GM12878 (cell line): ENCODE data around the gene TJAP1. TPM values are rescaled to one million over a fixed set of nuclear protein-coding genes. Genes with fewer than 3 reads are reported as not detected.

Source experiments
- BHLHE40 ChIP-seq, 2 experiments: fragments of 450-650 bp in 1 of 2; IDR thresholded peaks; 2 replicates each; pipeline ENCODE4 v1.6.1; 2011 to 2017; ENCODE audit warnings: low read depth in 2 of 2, borderline replicate concordance in 1 of 2, improper control_type of control experiment in 1 of 2, low read length in 1 of 2, mild to moderate bottlenecking in 1 of 2
- CREB1 ChIP-seq: IDR thresholded peaks from 2 replicates; pipeline ENCODE4 v1.6.1; 2012; ENCODE audit warnings: low read depth, mild to moderate bottlenecking, inconsistent platforms
- NFYB ChIP-seq: IDR thresholded peaks from 2 replicates; pipeline ENCODE4 v1.6.1; 2011; ENCODE audit warnings: low read depth, mild to moderate bottlenecking, low read length, improper control_type of control experiment, moderate library complexity; ENCODE audit not compliant: insufficient read depth
- PML ChIP-seq: IDR thresholded peaks from 2 replicates; pipeline ENCODE4 v1.6.1; 2012; ENCODE audit warnings: low read length, inconsistent platforms
- POLR2A ChIP-seq: IDR thresholded peaks from 2 replicates; pipeline ENCODE4 v1.6.1; 2011; ENCODE audit warnings: low read depth, mild to moderate bottlenecking, low read length
- RELA ChIP-seq: fragments of 450-650 bp; IDR thresholded peaks from 2 replicates; pipeline ENCODE4 v1.8.0; 2014; ENCODE audit warnings: borderline replicate concordance; ENCODE audit not compliant: partially characterized antibody
- RELB ChIP-seq: fragments of 450-650 bp; IDR thresholded peaks from 2 replicates; pipeline ENCODE4 v1.6.1; 2017; ENCODE audit warnings: low read depth, mild to moderate bottlenecking, moderate library complexity
- SMAD1 ChIP-seq: fragments of 450-650 bp; IDR thresholded peaks from 2 replicates; pipeline ENCODE4 v1.6.1; 2018; ENCODE audit warnings: mild to moderate bottlenecking, low read depth; ENCODE audit not compliant: partially characterized antibody
- SREBF2 ChIP-seq: IDR thresholded peaks from 2 replicates; pipeline ENCODE4 v1.6.1; 2012; ENCODE audit warnings: mild to moderate bottlenecking, low read length
- SRF ChIP-seq, 2 experiments: IDR thresholded peaks; 2 replicates each; pipeline ENCODE4 v1.6.1; 2011; ENCODE audit warnings: low read depth in 2 of 2, low read length in 2 of 2, mild to moderate bottlenecking in 1 of 2, moderate library complexity in 1 of 2
- TAF1 ChIP-seq: IDR thresholded peaks from 2 replicates; pipeline ENCODE4 v1.6.1; 2011; ENCODE audit warnings: mild to moderate bottlenecking, low read depth, low read length, borderline replicate concordance
- TBL1XR1 ChIP-seq: IDR thresholded peaks from 2 replicates; pipeline ENCODE4 v1.6.1; 2012; ENCODE audit warnings: low read depth, low read length, improper control_type of control experiment
- TCF12 ChIP-seq: IDR thresholded peaks from 2 replicates; pipeline ENCODE4 v1.6.1; 2011; ENCODE audit warnings: low read depth, mild to moderate bottlenecking, low read length
- TCF3 ChIP-seq: IDR thresholded peaks from 2 replicates; pipeline ENCODE4 v1.6.1; 2012; ENCODE audit warnings: low read depth, mild to moderate bottlenecking, low read length, borderline replicate concordance; ENCODE audit not compliant: insufficient read depth
- polyA plus RNA-seq, 11 experiments: library from polyadenylated mRNA; depleted of rRNA in 4 of 11; unstranded in 6 of 11; stranded (reverse) in 5 of 11; fragments of >200 nt; fragmentation: Nextera tagmentation in 4 of 11; fragmentation: Illumina TruSeq in 1 of 11; extraction: Ambion mirVana in 4 of 11; extraction: Trizol in 1 of 11; gene quantifications; 1 replicate in 1 of 11; 2 replicates in 10 of 11; pipeline versions ENCODE4 v1.2.1 to v1.2.3, GENCODE V29; 2011 to 2016; ENCODE audit warnings: inconsistent platforms in 2 of 11, missing spikeins in 2 of 11, low read depth in 1 of 11
- total RNA-seq, 4 experiments: library from RNA; depleted of rRNA in 3 of 4; stranded (reverse); fragments of >200 nt in 3 of 4; fragmentation: Illumina TruSeq in 1 of 4; extraction: Trizol in 1 of 4; gene quantifications; 2 replicates each; pipeline versions ENCODE4 v1.2.1 to v1.2.3, GENCODE V29; 2013 to 2021
- TF ChIP-seq, protein P1 (sequence below): fragments of 450-650 bp; formaldehyde crosslinking; IDR thresholded peaks from 2 replicates; pipeline ENCODE4 v1.5.0; 2022; ENCODE audit warnings: mild to moderate bottlenecking, missing genetic modification characterization
- TF ChIP-seq, protein P2 (sequence below): IDR thresholded peaks from 2 replicates; pipeline ENCODE4 v1.6.1; 2011; ENCODE audit warnings: mild to moderate bottlenecking, low read depth, low read length, moderate library complexity; ENCODE audit not compliant: insufficient replicate concordance
- TF ChIP-seq, protein P3 (sequence below): fragments of 450-650 bp; IDR thresholded peaks from 2 replicates; pipeline ENCODE4 v1.6.1; 2016; ENCODE audit warnings: mild to moderate bottlenecking
- TF ChIP-seq, protein P4 (sequence below), 3 experiments: IDR thresholded peaks in 2 of 3; conservative IDR thresholded peaks in 1 of 3; 2 replicates each; pipeline ENCODE4 v1.5.1; 2011; ENCODE audit warnings: low read depth in 3 of 3, low read length in 3 of 3, mild to moderate bottlenecking in 3 of 3, control low read depth in 2 of 3, moderate library complexity in 2 of 3, inconsistent platforms in 1 of 3, mixed read lengths in 1 of 3; ENCODE audit not compliant: control insufficient read depth in 2 of 3, insufficient read depth in 1 of 3; ENCODE audit errors: extremely low read depth in 1 of 3

The TJAP1 gene
- total and polyA plus RNA-seq, 10 of the 15 experiments (the other 5 are each of a cell fraction or from before 2014, with no cell fraction given) = 0.11 to 22.6 (median 12.8) TPM

DNA sequence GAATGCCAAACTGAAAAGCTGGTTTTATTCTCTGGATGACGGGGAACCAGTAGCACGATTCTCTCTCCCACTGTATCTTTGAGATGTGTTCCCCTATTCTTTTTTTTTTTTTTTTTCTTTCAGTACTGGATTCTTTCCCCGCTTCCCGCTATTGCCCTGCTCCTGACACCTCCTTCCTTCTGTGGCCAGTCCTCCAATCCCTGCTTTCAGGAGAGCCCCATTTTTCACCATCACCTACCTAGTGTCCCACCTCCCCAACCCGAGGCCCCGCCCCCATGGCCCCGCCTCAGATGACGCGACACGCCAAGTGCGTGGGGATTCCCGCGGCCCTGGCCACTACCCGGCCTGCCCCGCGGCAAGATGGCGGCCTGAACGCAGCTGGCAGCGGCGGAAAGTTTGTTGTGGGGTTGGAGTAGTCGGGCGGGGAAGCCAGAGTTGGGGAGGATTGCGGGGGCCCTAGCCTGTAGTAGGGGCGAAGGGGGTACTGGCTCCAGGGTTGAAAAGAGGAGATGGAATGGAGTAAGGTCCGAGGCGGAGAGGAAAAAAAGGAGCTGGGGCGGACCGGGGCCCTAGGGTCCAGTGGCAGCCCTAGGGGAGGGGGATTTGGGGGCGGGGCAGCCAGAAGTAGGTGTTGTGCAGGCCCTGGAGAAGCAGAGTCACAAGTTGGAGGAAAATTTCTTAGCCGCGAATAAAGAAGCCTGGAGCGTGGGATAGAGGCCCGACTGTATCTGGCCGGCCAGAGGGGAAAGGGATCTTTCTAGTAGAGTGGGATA lies at the start of gene TJAP1 (continued):
- TF ChIP-seq BHLHE40 (IDR thresholded peaks at IDR 0.05; ENCODE audit: borderline replicate concordance in 1 of 2, low read depth in 2 of 2, low read length in 1 of 2) (0 out of 4 replicates have a peak, but pooled peaks of 1 of the 2 experiments have one; percentile 12), PML (0 out of 2 replicates have a peak, but pooled peaks have one; percentile 33), TAF1 (peak; percentile 96), TBL1XR1 (peak; percentile 31; the same call in 1 of the 2 replicates), SRF (IDR thresholded peaks at IDR 0.05; ENCODE audit: low read depth in 2 of 2, low read length in 2 of 2) (0 out of 4 replicates have a peak, but pooled peaks of 1 of the 2 experiments have one; percentile 14), SMAD1 (no peak), POLR2A (peak; percentile 93), SREBF2 (no peak), NFYB (0 out of 2 replicates have a peak, but pooled peaks have one; percentile 17), CREB1 (peak; percentile 88), TCF12 (peak; percentile 81), RELB (peak; percentile 80), RELA (peak; percentile 60), TCF3 (peak; percentile 78)
- TF ChIP-seq, protein P1, sequence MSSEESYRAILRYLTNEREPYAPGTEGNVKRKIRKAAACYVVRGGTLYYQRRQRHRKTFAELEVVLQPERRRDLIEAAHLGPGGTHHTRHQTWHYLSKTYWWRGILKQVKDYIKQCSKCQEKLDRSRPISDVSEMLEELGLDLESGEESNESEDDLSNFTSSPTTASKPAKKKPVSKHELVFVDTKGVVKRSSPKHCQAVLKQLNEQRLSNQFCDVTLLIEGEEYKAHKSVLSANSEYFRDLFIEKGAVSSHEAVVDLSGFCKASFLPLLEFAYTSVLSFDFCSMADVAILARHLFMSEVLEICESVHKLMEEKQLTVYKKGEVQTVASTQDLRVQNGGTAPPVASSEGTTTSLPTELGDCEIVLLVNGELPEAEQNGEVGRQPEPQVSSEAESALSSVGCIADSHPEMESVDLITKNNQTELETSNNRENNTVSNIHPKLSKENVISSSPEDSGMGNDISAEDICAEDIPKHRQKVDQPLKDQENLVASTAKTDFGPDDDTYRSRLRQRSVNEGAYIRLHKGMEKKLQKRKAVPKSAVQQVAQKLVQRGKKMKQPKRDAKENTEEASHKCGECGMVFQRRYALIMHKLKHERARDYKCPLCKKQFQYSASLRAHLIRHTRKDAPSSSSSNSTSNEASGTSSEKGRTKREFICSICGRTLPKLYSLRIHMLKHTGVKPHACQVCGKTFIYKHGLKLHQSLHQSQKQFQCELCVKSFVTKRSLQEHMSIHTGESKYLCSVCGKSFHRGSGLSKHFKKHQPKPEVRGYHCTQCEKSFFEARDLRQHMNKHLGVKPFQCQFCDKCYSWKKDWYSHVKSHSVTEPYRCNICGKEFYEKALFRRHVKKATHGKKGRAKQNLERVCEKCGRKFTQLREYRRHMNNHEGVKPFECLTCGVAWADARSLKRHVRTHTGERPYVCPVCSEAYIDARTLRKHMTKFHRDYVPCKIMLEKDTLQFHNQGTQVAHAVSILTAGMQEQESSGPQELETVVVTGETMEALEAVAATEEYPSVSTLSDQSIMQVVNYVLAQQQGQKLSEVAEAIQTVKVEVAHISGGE (CRISPR knock-in tag) = no peak
- TF ChIP-seq, protein P2, sequence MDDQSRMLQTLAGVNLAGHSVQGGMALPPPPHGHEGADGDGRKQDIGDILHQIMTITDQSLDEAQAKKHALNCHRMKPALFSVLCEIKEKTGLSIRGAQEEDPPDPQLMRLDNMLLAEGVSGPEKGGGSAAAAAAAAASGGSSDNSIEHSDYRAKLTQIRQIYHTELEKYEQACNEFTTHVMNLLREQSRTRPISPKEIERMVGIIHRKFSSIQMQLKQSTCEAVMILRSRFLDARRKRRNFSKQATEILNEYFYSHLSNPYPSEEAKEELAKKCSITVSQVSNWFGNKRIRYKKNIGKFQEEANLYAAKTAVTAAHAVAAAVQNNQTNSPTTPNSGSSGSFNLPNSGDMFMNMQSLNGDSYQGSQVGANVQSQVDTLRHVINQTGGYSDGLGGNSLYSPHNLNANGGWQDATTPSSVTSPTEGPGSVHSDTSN = peak; percentile 2
- TF ChIP-seq, protein P3, sequence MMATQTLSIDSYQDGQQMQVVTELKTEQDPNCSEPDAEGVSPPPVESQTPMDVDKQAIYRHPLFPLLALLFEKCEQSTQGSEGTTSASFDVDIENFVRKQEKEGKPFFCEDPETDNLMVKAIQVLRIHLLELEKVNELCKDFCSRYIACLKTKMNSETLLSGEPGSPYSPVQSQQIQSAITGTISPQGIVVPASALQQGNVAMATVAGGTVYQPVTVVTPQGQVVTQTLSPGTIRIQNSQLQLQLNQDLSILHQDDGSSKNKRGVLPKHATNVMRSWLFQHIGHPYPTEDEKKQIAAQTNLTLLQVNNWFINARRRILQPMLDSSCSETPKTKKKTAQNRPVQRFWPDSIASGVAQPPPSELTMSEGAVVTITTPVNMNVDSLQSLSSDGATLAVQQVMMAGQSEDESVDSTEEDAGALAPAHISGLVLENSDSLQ = peak; percentile 44; the same call in 1 of the 2 replicates
- TF ChIP-seq, protein P4, sequence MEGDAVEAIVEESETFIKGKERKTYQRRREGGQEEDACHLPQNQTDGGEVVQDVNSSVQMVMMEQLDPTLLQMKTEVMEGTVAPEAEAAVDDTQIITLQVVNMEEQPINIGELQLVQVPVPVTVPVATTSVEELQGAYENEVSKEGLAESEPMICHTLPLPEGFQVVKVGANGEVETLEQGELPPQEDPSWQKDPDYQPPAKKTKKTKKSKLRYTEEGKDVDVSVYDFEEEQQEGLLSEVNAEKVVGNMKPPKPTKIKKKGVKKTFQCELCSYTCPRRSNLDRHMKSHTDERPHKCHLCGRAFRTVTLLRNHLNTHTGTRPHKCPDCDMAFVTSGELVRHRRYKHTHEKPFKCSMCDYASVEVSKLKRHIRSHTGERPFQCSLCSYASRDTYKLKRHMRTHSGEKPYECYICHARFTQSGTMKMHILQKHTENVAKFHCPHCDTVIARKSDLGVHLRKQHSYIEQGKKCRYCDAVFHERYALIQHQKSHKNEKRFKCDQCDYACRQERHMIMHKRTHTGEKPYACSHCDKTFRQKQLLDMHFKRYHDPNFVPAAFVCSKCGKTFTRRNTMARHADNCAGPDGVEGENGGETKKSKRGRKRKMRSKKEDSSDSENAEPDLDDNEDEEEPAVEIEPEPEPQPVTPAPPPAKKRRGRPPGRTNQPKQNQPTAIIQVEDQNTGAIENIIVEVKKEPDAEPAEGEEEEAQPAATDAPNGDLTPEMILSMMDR (IDR thresholded peaks at IDR 0.05 in 2 of 3, conservative IDR thresholded peaks at IDR 0.05 in 1 of 3; ENCODE audit: control insufficient read depth in 2 of 3, extremely low read depth in 1 of 3, insufficient read depth in 1 of 3, low read depth in 3 of 3, low read length in 3 of 3) = no peak
